ENCODE data around the gene PNLIP.

PNLIP gene

DNA sequence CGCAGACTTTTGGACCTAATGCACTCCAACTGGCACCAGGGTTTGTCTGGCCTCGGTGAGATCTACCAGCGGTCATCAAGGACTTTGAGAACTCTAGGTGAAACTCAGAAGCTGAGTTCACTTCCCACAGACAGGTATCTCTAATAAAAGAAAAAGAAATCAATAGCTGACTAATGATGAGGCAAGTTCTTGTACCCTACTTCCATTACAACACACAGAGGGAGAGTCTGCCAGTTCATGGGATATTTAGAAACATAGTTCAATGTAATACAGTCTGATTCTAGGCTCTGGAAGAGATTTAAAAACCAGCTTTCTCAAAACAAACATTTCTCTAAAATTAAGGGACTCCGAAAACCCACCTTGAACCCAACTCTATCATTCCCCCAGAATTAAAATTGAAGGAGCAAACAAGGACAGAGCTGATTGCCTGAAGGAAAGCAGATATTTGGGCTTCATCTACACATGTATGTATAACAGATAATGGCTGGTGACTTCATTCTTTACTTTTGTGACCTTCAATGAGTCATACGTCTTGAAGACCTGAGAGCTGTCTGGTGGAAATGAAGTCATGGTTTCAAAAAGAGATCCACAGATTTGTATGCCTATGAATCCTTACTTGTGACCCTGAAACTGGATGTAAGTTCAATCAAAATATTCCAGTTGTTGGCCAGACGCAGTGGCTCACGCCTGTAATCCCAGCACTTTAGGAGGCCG is 42.3 kb downstream of the PNLIP start:
- DNase-seq: no peak

DNA sequence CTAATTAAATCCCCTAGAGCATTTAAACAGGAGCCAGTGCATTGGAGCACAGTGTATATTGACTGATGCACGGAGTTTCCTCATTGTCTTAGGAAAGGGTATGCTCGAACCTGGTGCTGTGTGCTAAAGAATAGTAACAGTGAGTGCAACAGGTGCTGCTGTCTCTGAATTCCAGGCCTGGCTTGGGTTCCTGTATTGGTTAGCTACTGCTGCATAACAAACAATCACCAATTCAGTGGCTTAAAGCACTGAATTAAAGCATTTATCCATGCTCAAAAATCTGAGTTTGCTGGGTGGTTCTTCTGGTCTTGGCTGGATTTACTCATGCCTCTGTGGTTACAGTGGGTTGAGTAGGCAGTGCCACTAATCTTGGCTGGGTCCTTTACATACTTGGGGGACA is 43.3 kb downstream of the PNLIP start:
- no peak for DNase-seq

- DNase-seq: no peak
Measured at GRCh38 chr10:116589926-116590325, 44.2 kb downstream of the PNLIP start.

DNA sequence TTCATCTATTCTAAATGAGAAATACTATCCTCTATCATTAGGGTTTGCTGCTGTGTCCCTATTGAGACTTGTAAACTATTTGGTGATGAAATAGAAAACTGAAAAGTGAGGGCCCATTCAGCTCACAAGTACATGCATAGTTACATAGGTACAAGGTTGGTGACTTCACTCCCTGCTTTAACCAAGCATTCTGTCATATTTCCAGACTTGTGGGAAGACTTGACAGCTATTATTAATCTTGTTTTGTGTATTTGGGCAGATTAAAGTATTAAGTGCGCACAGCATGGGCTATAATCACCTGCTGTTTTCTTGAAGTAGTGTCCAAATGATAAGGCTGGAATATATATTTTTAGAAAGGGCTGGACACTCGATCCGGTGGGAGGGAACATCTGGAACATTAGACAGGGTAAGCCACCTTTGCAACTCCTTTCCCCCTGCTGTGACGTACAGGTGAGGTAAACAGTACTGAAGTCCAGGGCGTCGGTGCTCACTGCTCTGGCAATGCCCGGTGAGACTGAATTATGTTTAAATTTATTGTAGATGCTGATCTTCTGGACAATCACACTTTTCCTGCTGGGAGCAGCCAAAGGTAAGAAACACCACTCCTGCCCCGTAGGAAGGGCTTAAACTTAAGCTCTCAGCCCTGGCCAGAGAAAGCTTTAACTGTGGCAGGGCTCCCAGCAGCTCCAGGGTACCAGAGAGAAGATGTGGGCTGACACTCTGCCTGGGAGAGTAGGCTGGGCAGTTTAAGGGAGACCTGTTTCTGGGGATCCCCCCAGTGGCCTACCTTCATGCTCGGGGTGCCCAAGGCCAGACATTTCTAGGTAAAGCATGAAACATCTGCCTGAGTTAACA is 45.1 kb downstream of the PNLIP start, which contains the start of gene PNLIPRP1:
Gene PNLIPRP1 (plus strand): TSS at position 370 of the 855 bp plus-strand sequence. CDS start 171 bp downstream, at position 541.
- no peak for DNase-seq

DNA sequence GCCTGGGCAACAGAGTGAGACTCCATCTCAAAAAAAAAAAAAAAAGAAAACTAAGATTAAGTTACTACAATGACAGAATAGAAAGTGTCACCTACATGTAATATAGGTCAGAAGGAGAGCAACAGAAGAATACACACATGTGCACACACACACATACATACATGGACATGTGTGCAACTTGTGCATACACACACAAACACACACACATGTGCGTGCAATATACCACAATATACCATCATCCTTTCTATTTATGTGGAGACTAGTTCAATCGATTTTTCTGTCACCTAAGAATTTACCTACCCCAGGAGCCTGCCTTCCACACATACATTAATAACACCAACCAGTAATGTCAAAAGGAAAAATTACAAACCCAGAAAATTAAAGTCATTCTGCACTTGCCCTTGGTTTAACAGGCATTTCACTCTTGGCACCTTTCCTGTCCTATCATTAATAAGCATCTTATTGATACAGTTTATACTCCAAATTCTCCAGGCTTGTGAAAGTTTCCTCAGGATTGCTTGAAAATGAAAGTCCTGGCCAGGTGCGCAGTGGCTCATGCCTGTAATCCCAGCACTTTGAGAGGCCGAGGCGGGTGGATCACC is 47.5 kb downstream of the PNLIP start:
- no peak for DNase-seq

GRCh38 chr10:116594525-116595035 is 48.8 kb downstream of the PNLIP start:
- no peak for DNase-seq

GRCh38 chr10:116596062-116596461 is 50.3 kb downstream of the PNLIP start:
- DNase-seq: no peak

DNA sequence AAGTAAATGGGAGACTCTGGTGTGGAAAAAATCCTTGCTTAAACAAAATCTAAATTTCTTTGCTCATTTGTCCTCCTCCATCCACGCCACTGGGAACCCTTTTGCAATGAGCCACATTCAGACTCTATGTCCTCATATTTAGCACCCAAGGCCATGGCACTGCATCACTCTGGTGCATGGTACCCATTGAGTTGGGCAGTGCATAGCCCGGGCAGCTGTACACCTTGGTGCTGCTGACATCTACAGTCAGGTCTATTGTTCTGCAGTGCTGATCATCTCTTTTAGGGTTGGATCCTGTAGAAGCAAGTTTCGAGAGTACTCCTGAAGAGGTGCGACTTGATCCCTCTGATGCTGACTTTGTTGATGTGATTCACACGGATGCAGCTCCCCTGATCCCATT is 51.8 kb downstream of the PNLIP start:
- no peak for DNase-seq

- DNase-seq: no peak
Measured at GRCh38 chr10:116598329-116598728, 52.6 kb downstream of the PNLIP start.

GRCh38 chr10:116599991-116600390 is 54.3 kb downstream of the PNLIP start:
- DNase-seq: no peak

DNA sequence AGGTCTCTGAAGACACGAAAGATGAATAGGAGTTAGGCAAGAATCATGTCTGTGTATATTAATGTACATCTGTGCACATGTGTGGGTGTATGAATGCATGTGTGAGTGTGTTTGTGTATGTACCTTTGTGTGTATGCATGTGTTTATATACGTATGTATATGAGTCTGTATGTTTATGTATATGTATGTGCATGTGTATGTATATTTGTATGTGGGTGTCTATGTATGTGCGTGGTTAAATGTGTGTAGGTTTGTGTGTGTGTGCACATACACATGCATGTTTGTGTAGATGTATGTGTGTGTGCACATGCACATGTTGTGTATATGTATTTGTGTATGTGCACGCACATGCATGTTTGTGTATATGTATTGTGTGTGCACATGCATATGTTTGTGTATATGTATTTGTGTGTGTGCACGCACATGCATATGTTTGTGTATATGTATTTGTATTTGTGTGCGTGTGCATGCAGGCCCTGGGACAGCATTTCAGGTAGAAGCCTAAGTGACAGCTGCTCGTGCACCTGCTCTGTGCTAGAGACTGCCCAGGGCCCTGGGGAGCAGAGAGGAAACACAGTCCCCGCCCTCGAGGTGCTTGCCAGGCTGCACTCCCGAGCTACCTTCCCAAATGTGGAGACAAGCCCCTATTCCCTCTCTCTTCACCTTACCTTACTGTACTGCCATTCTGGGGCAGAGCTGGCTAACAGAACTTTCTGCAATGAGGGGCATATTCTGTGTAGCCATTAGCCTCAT is 57.1 kb downstream of the PNLIP start:
- DNase-seq: no peak

- DNase-seq: no peak
Measured at GRCh38 chr10:116606061-116606483, 60.3 kb downstream of the PNLIP start.

GRCh38 chr10:116607336-116607735 is 61.6 kb downstream of the PNLIP start:
- no peak for DNase-seq

DNA sequence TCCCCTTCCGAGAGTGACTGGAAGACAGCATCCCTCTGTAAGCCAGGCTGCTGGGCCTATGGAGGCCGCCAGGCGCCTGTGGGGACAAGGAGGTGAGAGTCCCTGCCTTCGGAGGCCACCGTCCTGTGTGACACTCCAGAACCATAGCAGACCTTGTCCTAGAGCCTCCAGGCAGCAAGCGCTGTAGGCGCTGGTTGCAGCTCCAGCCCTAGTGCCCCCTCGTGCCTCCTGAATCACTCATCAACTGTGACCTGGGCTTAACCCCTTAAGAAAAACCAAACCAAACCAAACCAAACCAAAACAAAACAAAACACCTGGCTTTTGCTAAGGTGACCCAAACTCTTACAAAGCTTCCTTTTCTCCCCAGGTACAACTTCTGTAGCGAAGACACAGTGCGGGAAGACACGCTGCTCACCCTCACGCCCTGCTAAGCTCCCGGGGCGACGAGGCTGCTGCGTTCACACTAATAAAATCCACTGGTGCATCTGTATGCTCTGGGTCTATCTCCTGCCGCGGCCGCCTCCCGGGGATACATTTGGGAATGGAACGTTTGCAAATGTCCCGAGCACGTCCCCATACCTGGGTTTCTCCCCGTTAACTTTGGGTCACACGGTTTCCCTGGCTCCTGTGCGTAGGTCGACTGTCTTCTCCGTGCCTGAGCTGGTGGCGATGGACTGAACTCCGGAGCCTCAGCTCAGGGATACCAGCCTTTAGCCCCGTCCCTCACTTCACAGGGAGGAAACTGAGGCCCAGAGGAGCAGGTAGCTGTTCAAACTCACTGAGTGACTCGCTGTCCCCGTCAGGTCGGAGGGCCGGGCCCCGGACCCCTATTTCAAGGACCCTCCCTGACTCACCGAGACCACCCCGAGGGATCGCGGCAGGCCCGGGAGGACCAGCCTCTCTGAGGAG is 63.2 kb downstream of the PNLIP start:
- no peak for DNase-seq

DNA sequence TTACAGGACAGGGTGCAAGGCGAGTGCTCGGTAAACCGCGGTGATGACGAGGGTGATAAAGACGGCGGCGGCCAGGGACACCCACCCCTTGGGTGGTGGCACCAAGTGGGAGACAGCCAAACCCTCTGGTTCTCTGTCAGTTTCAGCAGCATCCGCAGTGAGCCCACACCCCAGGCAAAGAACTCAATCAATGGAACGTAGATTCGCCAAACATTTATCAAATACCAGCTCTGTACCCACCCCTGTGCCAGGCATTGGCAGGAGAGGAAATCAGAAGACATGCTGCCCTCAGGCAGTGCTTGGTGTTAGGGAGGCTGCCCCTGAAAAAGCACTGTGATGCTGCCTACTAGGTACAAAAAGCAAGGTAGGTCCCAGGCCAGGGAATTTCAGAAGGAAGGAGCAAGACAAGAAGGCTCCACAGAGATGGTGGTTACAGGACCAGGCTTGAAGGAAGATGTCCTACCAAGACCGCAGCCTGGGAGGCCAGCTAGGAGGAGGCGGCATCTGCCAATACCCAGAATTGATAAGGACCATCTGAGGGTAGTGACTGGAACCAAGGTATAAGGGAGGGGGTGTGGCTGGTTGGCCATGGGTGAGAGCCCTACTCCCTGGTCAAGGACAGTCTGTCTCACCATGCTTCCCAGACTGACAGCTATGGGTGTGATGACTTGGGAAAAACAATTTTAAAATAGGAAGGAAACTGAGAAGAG is 64.9 kb downstream of the PNLIP start:
- DNase-seq: no peak

GRCh38 chr10:116611153-116611545 is 65.4 kb downstream of the PNLIP start:
- no peak for DNase-seq

- no peak for DNase-seq
Measured at GRCh38 chr10:116612107-116612769, 66.5 kb downstream of the PNLIP start.

DNA sequence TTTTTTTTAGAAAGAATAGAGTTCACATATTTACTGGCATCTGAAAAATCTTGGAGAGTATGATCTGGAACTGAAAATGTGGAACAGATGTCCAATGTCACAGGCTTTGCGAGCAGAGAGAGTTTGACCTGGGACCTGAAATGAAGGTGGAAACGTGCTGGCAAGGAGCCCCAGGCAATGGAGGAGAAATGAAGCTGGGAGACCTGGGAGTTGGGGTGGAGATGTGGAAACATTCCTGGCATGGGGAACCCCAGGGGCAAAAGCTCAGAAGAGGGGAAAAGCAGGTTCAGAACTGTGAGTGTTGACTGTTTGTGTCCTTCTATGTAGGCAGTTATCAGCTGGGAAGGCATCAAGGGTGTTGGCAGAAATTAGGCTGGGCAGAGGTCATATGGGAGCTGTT is 67.7 kb downstream of the PNLIP start:
- no peak for DNase-seq

- DNase-seq: no peak
Measured at GRCh38 chr10:116614796-116615195, 69.1 kb downstream of the PNLIP start.

- DNase-seq: no peak
Measured at GRCh38 chr10:116615199-116615776, 69.6 kb downstream of the PNLIP start.
